HG03045 (cell line): ENCODE measurements around the gene KLK5.

Experiments used
- ATAC-seq: cut with Tn5 transposase; IDR thresholded peaks from one replicate; pipeline ENCODE4 v1.9.1; 2021; ENCODE audit warnings: mild to moderate bottlenecking, moderate library complexity; ENCODE audit not compliant: unreplicated experiment

KLK5 gene

DNA sequence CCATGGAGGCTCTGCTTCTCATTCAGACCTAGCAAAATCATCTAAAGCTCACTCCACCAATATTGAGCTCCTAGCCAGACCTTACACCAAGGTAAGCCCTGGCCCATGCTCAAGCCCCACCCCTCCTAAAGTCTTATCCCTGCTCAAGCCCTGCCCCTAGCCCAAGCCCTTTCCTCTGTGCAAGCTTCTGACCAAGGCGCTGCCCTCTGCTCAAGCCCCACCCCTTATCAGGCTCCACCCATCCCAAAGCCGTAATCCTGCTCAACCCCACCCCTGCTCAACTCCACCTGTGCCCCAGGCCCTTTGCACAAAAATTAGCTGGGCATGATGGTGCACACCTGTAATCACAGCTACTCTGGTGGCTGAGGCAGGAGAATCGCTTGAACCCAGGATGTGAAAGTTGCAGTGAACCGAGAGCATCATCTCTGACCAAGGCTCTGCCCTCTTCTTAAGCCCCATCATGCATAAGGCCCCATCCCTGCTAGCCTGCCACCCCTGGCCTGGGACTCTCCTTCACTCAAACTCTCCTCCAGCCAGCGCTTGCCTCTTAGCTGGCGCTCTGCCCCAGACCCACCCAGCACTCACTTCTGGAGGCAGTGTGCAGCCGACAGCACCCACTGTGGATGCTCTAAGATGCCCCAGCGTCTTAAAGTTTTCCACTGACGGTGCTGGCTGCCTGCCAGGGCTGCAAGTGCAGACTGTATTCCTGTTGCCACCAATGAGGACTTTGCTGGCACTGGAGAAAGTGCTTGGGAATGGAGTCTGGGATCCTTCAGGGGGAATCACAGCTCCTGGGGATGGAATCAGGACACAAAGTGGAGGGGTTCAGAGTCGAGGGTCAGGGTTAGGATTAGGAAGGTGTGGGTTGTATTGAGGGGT is 58.1 kb downstream of the KLK5 start:
- ATAC-seq: no peak
